Adrenal gland (tissue), 19 donors: Measurements from ENCODE around the gene SLC35D3. TPM values are rescaled to one million over a fixed set of nuclear protein-coding genes. Genes with fewer than 3 reads are reported as not detected.
"Not testable (repeated sequence)": the region's sequence is repeated elsewhere in the genome, so short reads cannot be mapped to it uniquely, and the experiment has no call there.

ENCODE experiments used
- DNase-seq, 7 donors: peaks; one replicate each; pipeline ENCODE4 v3.0.0-alpha.2; 2019 to 2020
- H3K27ac ChIP-seq, 5 donors: fragments of 200-600 bp; sonication (generic) in 4 of 5; 1 replicate in 3 of 5; 2 replicates in 2 of 5; pipeline versions ENCODE4 v1.5.1 to v1.8.0; 2016 to 2020; ENCODE audit warnings: mild to moderate bottlenecking in 1 of 5
- H3K27me3 ChIP-seq: fragments of 200-600 bp; 2 replicates; pipeline ENCODE4 v1.8.0; 2021
- H3K36me3 ChIP-seq, 2 donors: fragments of 200-600 bp; replicated peaks in 1 of 2; 1 replicate in 1 of 2; 2 replicates in 1 of 2; pipeline versions ENCODE4 v1.5.1 to v1.8.0; 2018 to 2022
- H3K4me1 ChIP-seq, 2 donors: fragments of 200-600 bp; replicated peaks in 1 of 2; 1 replicate in 1 of 2; 2 replicates in 1 of 2; pipeline versions ENCODE4 v1.5.1 to v1.8.0; 2018 to 2021
- H3K4me3 ChIP-seq, 4 donors: fragments of 200-600 bp; sonication (generic) in 3 of 4; one replicate each; pipeline ENCODE4 v1.5.1; 2016 to 2018
- H3K9me3 ChIP-seq, 3 donors: fragments of 200-600 bp; sonication (generic) in 1 of 3; replicated peaks in 1 of 3; 1 replicate in 2 of 3; 2 replicates in 1 of 3; pipeline versions ENCODE4 v1.5.1 to v1.8.0; 2016 to 2021
- POLR2A ChIP-seq, 2 donors: fragments of 450-650 bp; IDR thresholded peaks; one replicate each; pipeline ENCODE4 v1.6.1; 2017; ENCODE audit warnings: antibody characterized with exemption in 2 of 2, mild to moderate bottlenecking in 2 of 2, moderate library complexity in 1 of 2
- WGBS, 4 donors: extraction: QIAGEN DNeasy Blood & Tissue Kit in 2 of 4; methylation state at CpG; one replicate each; pipeline versions ENCODE4 v1.1.5 to v1.1.7; 2013 to 2017; 5-methylcytosine and 5-hydroxymethylcytosine counted together
- intact Hi-C, 2 donors: fragments of 100-400 bp; cut with DNase I; formaldehyde crosslinking; loops; one replicate each; pipeline versions ENCODE4 v1.14.1 to v1.15.0; 2022 to 2023
- long read RNA-seq, 10 donors: library from polyadenylated mRNA in 3 of 10; unstranded in 2 of 10; stranded (forward) in 1 of 10; transcript quantifications; one replicate each; pipeline ENCODE4 v2.0.0 and lab custom pipeline, GENCODE V29; 2021 to 2026
- polyA plus RNA-seq, 3 donors: library from polyadenylated mRNA; stranded (reverse); fragments of 200-250 nt in 2 of 3; fragments of 350-450 nt in 1 of 3; fragmentation: Illumina TruSeq in 1 of 3; extraction: RNeasy Lipid Tissue Mini Kit (QIAGEN cat#74804) in 1 of 3; gene quantifications; one replicate each; pipeline ENCODE4 v1.2.3, GENCODE V29; 2013 to 2014
- total RNA-seq, 9 donors: library from RNA; depleted of rRNA in 4 of 9; stranded (reverse); fragments of >200 nt in 4 of 9; fragments of 120-200 nt in 1 of 9; fragmentation: NEBNext Ultra II Directional in 1 of 9; extraction: Animal tissue kit (Norgen Biotek cat#: 25700) in 1 of 9; gene quantifications; one replicate each; pipeline versions ENCODE4 v1.1.0 to v1.2.4, GENCODE V29; 2013 to 2023
- TF ChIP-seq, protein P1 (sequence below), 6 experiments: fragments of 450-650 bp in 4 of 6; fragments of 200-600 bp in 2 of 6; sonication (generic) in 1 of 6; IDR thresholded peaks; 1 replicate in 5 of 6; 2 replicates in 1 of 6; pipeline versions ENCODE4 v1.5.1 to v1.8.0; 2016 to 2021; ENCODE audit warnings: antibody characterized with exemption in 6 of 6, mild to moderate bottlenecking in 2 of 6, moderate library complexity in 1 of 6
- donor health status: healthy with polysubstance abuse.
- donor health status: Bipolar disorder and iron deficiency.
- donor health status: DM: yes; HTN: yes; CAD: no.
- donor health status: DM: no; HTN: no; CAD: no.
- donor health status: DM: no; HTN: no; CAD: no.
- donor health status: DM: yes; HTN: yes; CAD: no.

The SLC35D3 gene, protein sequence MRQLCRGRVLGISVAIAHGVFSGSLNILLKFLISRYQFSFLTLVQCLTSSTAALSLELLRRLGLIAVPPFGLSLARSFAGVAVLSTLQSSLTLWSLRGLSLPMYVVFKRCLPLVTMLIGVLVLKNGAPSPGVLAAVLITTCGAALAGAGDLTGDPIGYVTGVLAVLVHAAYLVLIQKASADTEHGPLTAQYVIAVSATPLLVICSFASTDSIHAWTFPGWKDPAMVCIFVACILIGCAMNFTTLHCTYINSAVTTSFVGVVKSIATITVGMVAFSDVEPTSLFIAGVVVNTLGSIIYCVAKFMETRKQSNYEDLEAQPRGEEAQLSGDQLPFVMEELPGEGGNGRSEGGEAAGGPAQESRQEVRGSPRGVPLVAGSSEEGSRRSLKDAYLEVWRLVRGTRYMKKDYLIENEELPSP
- total RNA-seq (1 to 10 TPM in 3 of 9 donors, under 1 TPM in 2, not detected in 4; 0.06 to 4.8 (median 1.8) TPM), polyA plus RNA-seq (under 1 TPM; 0.17 to 0.56 (median 0.53) TPM)
- long read RNA-seq, donor 1 = 0 reads
- long read RNA-seq, donor 2 = 0 reads
- long read RNA-seq, donor 3 = 0 reads
- long read RNA-seq, donor 4 = 0 reads
- long read RNA-seq, donor 5 = 0 reads
- long read RNA-seq, donor 6 = 0 reads
- long read RNA-seq, donor 7 = 0 reads
- long read RNA-seq, donor 8 = 0 reads
- long read RNA-seq, donor 9 = 0 reads
- long read RNA-seq, donor 10, partial matches to known transcripts = 0 of 1 reads
- long read RNA-seq, donor 10, other reads (novel, unspliced or antisense) = 0 of 1 reads

DNA sequence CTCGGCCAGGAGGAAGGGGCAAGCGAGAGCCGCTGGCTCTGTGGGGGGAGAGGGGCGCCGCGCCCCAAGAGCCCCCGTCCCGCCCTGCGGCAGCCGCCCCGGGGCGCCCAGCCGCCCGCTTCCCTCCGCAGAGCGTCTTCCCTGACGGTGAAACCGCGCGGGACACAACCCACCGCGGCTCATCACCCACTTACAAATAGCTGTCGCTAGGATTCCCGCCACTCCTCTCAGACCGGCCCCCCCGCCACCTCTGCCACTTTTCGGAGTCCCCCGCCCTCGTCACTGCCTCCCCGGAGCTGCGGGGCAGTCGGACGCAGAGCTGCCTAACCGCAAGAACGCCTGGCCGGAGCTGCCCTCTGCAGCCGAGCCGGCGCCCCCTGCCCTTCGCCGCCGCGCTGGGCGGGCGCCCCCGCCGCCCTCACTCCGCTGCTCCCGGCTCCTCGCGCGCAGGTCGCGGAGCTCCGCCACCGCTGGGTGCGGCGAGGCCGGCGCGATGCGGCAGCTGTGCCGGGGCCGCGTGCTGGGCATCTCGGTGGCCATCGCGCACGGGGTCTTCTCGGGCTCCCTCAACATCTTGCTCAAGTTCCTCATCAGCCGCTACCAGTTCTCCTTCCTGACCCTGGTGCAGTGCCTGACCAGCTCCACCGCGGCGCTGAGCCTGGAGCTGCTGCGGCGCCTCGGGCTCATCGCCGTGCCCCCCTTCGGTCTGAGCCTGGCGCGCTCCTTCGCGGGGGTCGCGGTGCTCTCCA is at the start of gene SLC35D3:
TSS of gene SLC35D3 (plus strand) at position 366 of the 749 bp plus-strand sequence. CDS start at position 494, 128 bp downstream.
- no peak for TF ChIP-seq POLR2A (IDR thresholded peaks at IDR 0.05)
- TF ChIP-seq, protein P1, sequence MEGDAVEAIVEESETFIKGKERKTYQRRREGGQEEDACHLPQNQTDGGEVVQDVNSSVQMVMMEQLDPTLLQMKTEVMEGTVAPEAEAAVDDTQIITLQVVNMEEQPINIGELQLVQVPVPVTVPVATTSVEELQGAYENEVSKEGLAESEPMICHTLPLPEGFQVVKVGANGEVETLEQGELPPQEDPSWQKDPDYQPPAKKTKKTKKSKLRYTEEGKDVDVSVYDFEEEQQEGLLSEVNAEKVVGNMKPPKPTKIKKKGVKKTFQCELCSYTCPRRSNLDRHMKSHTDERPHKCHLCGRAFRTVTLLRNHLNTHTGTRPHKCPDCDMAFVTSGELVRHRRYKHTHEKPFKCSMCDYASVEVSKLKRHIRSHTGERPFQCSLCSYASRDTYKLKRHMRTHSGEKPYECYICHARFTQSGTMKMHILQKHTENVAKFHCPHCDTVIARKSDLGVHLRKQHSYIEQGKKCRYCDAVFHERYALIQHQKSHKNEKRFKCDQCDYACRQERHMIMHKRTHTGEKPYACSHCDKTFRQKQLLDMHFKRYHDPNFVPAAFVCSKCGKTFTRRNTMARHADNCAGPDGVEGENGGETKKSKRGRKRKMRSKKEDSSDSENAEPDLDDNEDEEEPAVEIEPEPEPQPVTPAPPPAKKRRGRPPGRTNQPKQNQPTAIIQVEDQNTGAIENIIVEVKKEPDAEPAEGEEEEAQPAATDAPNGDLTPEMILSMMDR (IDR thresholded peaks at IDR 0.05) = no peak

DNA sequence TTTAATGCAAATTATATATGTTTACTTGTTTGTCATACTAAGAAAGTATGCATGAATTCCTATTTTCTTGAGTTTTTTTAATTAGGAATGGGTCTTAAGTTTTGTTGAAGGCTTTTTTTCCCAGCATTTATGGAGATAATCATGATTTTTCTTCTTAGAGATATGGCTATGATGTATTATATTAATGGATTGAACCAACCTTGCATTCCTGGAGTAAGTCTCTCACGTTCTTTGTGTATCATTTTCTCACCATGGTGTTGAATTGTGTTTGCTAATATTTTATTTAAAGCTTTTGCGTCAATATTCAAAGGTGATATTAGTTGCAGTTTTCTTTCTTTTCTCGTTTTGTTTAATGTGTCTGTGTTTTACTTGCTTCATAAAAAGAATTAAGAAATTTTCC is 48.4 kb upstream of the SLC35D3 start:
- TF ChIP-seq POLR2A (IDR thresholded peaks at IDR 0.05) = no peak
- TF ChIP-seq, protein P1 (IDR thresholded peaks at IDR 0.05) = no peak
- no peak overlapping the region for H3K4me3 ChIP-seq
- no peak for DNase-seq
- H3K36me3 ChIP-seq = no peaks in the 10 kb centered on the region
- H3K4me1 ChIP-seq = no peaks in the 10 kb centered on the region
- intact Hi-C loops = no loop called here
- 62 to 98% (median 77%) methylated on average over 3 of the region's 3 CpGs for whole genome bisulfite sequencing, 4 donors
- H3K9me3 ChIP-seq = peaks cover 4 to 13% (median 6%) of the 10 kb centered on the region in 3 donors
- no peak overlapping the region for H3K27ac ChIP-seq
- H3K27me3 ChIP-seq = no peaks in the 10 kb centered on the region

More for the DNA sequence above, at the start of gene SLC35D3:
- Histone ChIP-seq H3K36me3 (no peaks in the 10 kb centered on the region), H3K27me3 (peaks cover 23% of the 10 kb centered on the region), H3K9me3 (no peaks in the 10 kb centered on the region), H3K4me3 (peak within 1 kb of the TSS in 2 of 4 donors; percentile 21 to 64), H3K27ac (peak within 1 kb of the TSS in 1 of 5 donors; percentile 52), H3K4me1 (peaks cover 24 to 30% of the 10 kb centered on the region in 2 donors)
- intact Hi-C loops = no loop called here
- 0 to 1% (median 1%) methylated on average over 29 to 86 of the region's 86 CpGs; no CpG with 5 or more reads in 1 of the 4 donors for WGBS, 4 donors
- peak in 4 of 7 donors; percentile 21 to 29 (median 26) for DNase-seq

DNA sequence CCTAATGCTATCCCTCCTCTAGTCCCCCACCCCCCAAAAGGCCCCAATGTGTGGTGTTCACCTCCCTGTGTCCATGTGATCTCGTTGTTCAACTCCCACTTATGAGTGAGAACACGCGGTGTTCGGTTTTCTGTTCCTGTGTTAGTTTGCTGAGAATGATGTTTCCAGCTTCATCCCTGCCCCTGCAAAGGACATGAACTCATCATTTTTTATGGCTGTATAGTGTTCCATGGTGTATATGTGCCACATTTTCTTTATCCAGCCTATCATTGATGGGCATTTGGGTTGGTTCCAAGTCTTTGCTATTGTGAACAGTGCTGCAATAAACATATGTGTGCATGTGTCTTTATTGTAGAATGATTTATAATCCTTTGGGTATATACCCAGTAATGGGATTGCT is 45.6 kb upstream of the SLC35D3 start:
- peaks cover 4 to 13% (median 6%) of the 10 kb centered on the region in 3 donors for H3K9me3 ChIP-seq
- DNase-seq, intact Hi-C loops, H3K27me3 ChIP-seq, H3K4me1 ChIP-seq, H3K27ac ChIP-seq, H3K36me3 ChIP-seq, H3K4me3 ChIP-seq: not testable (repeated sequence)
- WGBS, 4 donors = 95 to 99% (median 97%) methylated on average over 4 of the region's 4 CpGs

DNA sequence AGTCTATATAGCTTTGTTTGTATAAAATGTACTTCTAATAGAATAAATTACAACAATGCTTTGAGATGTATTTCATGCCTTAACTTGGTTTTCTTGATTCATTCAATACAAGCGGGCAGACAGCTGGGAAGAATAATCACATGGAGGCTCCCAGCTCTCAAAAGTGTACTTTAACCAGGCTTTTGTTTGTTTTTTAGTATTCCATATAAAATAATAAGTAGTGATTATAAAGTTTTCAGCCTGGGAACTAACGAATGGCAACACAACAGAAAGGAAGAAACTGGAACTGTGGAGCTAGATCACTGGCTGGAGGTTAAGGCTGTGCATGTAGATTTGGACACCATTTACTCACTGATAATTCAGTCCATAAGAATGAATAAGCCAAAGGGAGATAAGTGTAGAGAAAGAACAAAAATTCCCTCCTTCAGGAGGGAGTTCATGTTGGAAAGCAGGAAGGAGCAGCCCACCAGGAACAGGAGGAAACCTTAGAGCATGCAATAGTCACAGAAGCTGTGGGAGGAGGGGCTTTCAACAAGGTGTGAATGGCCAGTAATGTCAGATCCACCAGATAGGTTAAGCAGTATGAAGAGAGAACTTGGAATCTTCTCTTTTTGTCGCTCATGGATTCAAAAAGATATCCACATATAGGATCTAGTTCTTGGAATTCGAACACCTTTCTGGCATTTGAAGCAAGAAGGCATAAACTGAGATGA is 41.2 kb upstream of the SLC35D3 start:
- intact Hi-C loops = no loop called here
- 68 to 95% (median 85%) methylated on average over 4 of the region's 4 CpGs for WGBS, 4 donors
- no peaks in the 10 kb centered on the region for H3K27me3 ChIP-seq

More for the DNA sequence above, 41.2 kb upstream of the SLC35D3 start:
- no peak overlapping the region for H3K4me3 ChIP-seq
- no peak overlapping the region for H3K27ac ChIP-seq
- DNase-seq = no peak
- TF ChIP-seq POLR2A (IDR thresholded peaks at IDR 0.05) = no peak
- TF ChIP-seq, protein P1 (IDR thresholded peaks at IDR 0.05) = no peak
- H3K9me3 ChIP-seq = no peaks in the 10 kb centered on the region
- peaks cover 0 to 7% of the 10 kb centered on the region in 2 donors for H3K4me1 ChIP-seq
- H3K36me3 ChIP-seq = no peaks in the 10 kb centered on the region
